HG02885 (cell line): ENCODE data around the gene KRT24.

Experiments used
- ATAC-seq: cut with Tn5 transposase; IDR thresholded peaks from one replicate; pipeline ENCODE4 v1.9.1; 2021; ENCODE audit warnings: mild to moderate bottlenecking; ENCODE audit not compliant: unreplicated experiment, poor library complexity

KRT24 gene

GRCh38 chr17:40696651-40697072 lies 6.9 kb downstream of the KRT24 start:
- ATAC-seq, result no peak

DNA sequence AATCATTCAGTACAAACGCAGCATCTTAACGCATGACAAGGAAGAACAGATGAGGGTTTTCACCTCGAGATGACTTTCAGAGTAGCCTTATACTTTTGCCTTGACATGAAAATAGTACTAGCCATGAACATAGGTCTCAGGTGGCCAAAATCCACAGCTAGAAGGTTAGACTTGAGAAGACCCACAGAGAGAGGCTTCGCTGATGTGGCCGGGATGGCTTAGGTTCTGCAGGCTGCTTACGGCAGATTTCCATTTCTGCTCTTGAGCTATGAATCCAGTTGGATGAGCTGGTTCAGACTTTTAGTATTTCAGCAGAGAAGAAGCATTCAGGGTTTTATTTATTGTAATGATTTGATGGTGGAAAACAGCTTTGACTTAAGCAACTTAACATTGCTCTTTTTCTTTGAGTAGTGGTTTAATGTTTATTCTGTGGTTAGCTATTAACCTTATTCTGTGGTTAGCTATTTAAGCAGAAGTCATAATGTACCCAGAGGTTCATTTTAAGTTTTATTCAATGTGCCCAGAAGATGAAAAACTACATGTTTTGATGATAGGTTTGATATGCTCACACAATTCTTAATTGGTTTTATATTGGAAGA lies 7.6 kb downstream of the KRT24 start:
- ATAC-seq, result no peak

DNA sequence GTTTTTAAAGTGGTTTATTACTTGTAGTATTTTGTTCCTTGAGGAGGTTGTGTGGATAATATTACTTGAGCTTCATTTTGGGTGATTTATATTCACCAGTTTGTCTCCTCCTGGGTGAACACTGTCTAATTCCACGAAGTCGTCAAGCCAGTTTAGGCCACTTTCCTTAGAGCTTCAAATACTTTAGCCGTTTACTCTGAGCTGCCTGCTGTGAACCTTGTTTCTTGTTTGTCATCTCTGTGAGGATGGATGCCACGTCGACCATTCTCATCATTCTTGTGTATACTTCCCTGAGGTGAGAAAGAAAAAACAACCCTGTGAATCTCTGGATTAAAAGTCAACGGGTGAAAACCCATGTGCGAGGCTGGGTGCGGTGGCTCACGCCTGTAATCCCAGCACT lies 9.0 kb downstream of the KRT24 start:
- ATAC-seq, result no peak

- ATAC-seq, result no peak
These were observed 16.4 kb downstream of the KRT24 start for GRCh38 chr17:40687106-40687505.

DNA sequence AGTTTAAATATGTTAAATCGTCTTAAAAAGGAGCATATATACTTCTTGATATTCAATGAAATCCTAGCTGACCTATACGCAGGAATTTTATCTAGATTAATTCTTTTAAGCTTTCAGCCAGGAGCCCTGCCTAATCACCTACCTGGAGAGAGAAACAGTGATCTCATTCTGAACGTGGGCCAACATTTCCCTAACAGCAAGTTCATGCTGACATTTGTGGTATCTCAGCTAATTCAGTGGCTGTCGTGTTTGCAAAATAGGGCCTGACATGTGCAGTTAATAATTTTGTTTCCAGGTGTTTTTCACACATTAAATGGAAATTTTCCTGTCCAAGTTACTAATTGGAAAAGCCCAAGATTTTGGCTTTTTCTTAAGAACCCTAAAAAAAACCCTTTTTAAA lies 17.4 kb downstream of the KRT24 start:
- ATAC-seq, result no peak

GRCh38 chr17:40680998-40681397 lies 22.6 kb downstream of the KRT24 start:
- no peak for ATAC-seq

GRCh38 chr17:40679523-40679907 lies 24.0 kb downstream of the KRT24 start:
- ATAC-seq, result no peak

DNA sequence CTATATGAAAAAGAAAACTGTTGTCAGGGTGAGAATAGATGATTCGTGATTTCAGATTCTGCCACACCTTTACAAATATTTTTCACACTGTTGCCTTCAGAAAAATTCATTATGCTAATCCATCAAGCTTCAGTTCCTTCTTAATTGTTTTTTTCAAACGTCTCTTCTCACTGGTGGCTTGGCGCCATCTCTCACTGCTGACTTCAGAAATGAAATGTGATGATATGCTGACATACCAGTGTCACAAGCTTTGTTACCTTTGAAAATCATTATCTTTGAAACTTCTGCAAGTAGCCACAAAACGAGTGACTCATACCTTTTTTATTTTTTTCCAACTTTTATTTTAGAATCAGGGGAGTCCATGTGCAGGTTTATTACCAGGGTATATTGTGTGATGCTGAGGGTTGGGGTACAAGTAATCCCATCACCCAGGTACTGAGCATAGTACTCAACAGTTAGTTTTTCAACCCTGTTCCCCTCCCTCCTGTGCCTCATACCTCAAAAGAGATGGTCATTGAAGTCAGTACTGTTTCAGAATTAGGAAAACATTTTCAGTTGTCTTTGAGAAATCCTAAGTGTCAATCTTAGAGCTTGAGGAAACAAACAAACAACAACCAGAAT lies 24.5 kb downstream of the KRT24 start:
- no peak for ATAC-seq

DNA sequence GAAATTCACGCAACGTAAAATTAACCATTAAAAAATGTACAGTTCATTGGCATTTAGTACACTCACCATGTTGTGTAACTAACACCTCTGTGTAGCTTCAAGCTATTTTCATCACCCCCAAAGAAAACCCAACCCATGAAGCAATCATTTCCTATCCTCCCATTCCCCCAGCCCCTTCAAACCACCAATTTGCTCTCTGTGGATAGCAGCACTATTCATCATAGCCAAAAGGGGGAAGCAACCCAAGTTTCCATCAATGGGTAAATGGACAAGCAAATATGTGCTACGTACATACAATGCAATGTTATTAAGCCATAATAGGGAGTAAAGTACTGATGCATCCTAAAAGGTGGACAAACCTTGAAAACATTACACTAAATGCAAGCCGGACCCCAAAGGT lies 27.6 kb downstream of the KRT24 start:
- ATAC-seq, result no peak

GRCh38 chr17:40672654-40673053 lies 30.9 kb downstream of the KRT24 start:
- no peak for ATAC-seq

- ATAC-seq, result no peak
These were observed 32.3 kb downstream of the KRT24 start for GRCh38 chr17:40671282-40671681.

GRCh38 chr17:40666331-40666730 lies 37.2 kb downstream of the KRT24 start:
- no peak for ATAC-seq

- no peak for ATAC-seq
These were observed 38.8 kb downstream of the KRT24 start, which contains the start of gene KRT222 for GRCh38 chr17:40664582-40665333. TSS of gene KRT222 (minus strand) at chr17:40665177. CDS start at chr17:40665099, 78 bp downstream.

DNA sequence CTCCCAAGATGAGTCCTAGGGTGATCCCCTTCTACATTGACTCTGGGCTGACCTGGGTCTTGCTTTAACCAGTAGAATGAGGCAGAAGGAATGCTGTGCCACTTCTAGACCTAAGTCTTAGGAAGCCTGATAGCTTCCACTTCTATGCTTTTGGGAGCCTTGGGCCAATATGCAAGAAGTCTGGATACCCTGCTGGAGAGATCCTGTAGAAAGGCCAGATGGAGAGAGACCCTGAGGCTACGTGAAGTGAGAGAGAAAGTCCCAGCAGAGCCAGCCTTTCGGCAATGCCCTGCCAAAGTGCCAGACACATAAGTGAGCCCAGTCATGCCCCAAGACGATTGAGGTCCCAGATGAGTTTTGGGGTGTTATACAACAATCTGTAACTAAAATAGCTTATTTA lies 40.3 kb downstream of the KRT24 start:
- no peak for ATAC-seq

GRCh38 chr17:40659911-40660310 lies 43.6 kb downstream of the KRT24 start:
- no peak for ATAC-seq

GRCh38 chr17:40658396-40658795 lies 45.2 kb downstream of the KRT24 start:
- ATAC-seq, result no peak

DNA sequence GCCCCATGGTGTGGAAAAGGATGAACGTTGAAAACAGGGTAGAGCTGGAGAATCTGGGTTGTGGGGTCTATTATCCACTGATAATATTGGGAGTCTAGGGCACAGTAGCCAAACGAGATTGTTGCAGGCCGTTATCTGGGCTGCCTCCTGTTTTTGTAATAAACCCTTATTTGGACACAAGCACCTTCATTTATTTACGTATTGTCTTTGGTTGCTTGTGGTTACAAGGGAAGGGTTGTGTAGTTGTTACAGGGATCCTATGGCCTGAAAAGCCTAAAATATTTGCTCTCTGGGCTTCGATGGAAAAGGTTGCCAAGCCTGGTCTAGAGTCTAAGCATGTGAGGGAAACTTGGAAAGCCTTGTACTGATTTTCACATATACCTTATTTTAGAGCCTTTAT lies 51.6 kb downstream of the KRT24 start:
- no peak for ATAC-seq

DNA sequence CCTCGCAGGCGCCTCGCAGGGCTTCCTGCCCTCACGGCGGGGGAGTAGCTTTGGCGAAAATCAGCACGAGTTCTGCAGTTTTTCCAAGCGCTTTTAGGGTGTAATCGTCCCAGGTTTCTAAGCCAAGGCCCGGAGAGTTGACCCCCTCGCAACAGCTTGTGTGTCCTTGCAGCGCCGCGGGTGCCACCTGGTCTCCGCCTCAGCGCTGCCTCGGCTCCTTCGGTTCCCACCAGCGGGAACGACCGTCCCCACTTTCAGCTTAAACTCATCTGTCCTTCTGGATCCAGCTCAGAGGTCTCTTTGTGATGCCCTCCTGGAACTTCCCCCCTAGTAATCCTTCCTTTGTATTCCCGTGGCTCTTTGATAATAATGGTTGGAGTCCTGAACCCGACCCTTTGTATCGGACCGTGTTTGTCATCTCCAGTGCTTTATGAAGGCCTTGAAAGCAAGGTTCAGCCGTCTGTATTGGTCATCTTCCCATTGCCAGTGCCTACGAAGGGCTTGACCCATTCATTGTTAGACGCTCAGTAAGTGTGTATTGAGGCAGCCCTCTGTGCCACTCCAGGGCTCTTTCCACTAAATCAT lies 55.1 kb downstream of the KRT24 start:
- peak; percentile 18 for ATAC-seq
